Activated CD4-positive, CD25-positive, alpha-beta regulatory T cell (primary cell): ENCODE measurements around the gene MSRB1.
"Not testable (repeated sequence)": the region's sequence is repeated elsewhere in the genome, so short reads cannot be mapped to it uniquely, and the experiment has no call there.

Experiments
- DNase-seq, 4 experiments: peaks; one replicate each; lab custom pipeline; 2025; lab: John Stamatoyannopoulos, UW

Gene MSRB1

DNA sequence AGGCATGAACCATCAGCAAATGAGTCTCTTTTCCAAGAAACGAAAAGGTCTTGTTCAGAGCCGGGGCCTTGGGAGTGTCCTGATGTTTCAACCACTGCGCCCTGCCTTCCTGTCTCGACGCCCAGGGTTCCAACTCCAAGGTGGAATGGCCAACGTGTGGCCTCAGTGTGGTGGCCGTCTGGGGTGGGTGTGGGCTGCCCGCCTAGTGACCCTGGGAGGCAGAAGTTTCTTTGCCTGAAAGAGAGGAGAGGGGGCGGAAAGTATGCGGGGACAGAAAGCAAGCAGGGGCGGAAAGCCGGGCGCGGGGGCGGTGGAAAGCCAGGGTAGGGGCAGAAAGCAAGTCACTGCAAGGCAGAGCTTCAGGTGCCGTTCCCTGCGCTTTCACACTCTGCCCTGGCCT is 4.1 kb downstream of the MSRB1 start:
- no peak for DNase-seq

DNA sequence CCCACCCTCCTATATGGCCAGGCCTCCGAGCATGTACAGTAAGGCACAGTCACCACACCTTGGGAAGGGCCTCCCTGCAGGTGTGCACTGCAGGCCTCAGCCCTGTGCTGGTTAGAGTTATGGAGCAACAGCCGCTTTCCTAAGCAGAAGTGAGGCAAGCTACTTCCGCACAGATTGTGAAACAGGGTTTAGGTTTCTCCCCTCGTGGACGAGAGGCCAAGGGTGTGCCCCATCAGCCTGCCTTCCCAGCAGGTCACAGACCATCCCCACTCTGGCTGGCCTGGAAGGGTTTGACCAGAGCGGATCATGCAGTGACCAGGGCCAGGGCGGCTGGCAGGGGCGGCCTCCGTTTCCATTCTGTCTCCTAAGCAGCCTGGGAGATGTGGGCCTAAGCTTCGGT is 4.7 kb downstream of the MSRB1 start:
- no peak for DNase-seq

DNA sequence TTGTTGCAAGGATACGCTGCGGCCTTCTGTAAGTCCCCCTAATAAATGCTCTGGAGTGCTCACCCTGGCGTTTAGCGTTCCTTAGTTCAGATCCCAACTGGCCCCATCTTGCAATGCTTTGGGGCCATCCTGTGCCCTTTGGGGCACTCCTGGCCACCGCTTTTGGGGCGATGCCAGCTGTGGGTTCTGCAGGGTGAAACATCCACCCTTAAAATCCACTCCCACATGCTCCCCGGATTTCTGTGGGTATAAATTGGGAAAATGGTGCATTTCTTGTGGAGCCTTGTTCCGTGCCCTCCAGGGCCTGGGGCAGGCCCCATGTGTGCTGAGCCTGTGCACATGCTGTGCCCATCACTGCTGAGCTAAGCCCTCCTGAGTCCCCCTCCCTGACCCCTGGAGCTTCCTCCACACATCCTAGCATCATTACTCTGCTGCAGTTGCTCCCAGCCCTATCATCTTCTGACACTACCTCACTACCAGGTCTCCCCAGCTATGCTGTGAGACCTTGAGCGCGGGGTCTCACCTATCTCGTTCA is 6.0 kb downstream of the MSRB1 start:
- no peak for DNase-seq

DNA sequence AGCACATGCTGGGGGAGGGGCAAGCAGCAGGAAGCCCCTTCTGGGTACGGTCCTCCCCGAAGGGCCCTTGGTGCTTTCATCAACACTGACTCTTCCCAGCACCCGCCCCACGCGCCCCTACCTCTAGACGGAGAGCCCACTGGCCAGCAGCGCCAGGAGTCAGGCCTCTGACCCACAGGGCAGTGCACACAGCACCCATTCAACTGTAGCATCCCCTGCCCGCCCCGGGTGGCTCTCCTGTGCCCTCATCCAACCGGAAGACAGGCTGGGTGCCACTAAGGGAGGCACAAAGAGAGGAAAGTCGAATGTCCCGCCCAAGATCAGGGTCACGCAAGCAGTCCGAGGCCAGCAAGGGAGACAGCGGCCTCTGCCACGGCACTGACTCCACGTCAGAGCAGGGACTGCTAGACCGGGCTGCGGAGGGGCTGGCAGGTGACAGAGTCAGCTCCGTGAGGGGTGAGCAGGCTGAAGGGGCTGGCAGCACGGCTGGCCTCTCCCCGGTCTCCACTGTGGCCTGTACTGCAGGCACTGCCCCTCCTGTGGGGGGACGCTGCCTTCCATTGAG is 9.8 kb downstream of the MSRB1 start:
- no peak for DNase-seq

DNA sequence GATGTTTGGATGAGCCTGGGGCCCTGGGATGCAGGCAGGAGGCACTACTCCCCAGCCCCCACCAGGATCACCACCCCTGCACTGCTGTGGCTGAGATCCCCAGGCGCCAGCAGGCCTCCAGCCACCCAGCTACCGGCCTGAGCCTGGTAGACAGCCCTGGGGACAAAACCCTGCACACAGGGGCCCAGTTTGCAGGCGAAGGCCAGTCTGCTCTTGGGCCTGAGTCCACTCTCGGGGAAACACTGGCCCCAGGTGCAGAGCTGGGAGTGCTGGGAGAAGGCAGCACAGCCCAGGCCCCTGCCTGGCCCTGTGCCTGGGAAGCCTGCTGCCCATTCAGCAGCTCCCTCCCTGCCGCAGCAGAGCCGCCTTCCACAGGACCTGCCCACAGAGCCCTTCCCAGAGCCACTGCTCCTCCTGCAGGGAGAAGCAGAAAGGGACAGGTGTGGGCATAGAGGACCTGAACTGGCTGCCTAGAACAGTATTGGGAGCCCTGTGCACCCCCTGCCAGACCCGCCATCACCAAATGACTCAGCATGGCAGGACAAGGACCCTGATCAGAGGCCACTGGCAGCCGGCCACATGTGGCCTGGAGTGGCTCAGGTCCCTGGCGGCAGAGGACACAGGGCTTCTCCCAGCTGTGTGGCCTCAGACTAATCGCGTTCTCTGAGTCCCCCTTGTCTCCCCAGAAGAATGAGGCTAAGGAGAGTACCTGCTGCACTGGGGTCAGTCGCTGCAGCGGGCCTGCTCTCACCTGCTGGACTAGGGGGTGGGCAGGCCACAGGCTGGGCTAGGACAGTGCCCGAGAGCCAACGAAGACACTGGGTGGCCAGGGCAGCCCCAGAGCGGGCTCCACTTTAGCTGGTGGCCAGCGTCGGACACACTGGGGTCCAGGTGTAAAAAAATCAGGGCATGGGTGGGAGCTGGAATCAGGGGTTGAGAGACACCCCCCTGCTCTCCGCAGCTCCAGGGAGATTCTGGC is 10.7 kb downstream of the MSRB1 start:
- DNase-seq, result no peak

DNA sequence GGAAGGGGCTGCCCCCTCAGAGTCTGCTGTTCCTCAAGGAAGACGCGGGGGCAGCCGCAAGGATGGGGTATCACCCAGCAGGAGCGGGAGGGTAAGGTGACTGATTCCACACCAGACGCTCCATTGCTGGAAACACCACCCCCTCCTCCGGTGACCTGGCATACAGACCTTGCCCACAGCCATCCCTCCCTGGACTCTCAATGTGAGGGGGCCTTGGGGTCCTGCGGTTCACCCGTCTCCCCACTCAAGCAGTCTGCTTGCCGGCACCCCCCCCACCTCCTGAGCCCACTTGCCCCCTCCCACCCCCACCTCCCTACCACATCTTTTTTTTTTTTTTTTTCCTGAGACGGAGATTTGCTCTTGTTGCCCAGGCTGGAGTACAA is 12.7 kb downstream of the MSRB1 start:
- no peak for DNase-seq

DNA sequence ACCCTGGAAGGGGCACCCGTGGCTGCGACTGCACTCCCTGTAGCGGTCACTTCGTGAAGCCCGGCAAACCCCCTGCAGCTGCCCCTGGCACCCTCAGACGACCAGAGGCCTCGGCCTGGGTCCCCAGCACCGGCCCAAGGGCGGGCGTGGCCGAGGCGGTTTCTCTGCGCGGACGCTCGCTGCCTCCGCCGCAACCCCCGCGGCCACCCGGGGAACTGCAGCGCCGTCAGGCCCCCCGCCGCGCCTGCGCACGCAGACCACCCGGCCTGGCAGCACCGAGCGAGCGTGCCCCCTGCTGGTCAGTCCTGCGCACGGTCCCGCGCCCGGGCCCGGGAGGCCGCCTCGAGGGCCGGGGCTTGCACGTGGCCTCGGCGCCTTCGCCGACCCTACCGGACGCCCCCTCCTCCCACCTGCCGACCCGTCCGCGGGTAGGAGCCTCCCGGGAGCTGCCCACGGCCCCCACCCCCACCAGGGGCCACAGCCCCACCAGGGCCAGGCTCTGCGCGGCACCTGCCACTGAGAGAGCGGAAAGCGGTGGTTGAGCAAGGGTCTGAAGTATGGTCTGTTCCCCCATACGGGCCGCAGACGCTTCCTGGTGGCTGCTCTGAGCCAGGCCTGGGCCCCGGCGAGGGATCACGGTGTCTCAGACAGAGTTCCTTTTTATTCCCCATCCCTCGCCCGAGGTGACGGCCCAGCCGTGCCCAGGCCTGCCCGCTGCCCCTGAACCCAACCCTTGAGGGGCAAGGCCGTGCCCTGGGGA is 13.2 kb downstream of the MSRB1 start:
- peak; percentile 87 to 95 (median 91) for DNase-seq

DNA sequence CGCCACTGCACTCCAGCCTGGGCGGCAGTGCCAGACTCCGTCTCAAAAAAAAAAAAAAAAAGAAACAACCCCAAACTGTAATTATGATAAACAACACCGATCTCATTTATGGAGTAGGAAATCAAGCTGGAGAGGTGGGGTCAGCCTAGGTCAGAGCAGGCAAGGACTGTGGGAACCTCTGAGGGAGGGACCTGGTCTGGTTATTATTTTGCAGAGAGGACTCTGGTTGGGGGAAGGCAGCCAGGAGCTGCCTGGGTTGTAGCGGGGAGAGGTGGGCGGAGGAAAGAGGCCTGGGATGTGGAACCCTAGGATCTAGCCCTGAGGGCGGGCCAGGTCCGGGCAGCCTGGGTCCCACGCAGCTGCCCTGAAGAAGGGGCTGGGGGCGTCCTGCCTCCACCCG is 13.9 kb downstream of the MSRB1 start:
- no peak for DNase-seq

DNA sequence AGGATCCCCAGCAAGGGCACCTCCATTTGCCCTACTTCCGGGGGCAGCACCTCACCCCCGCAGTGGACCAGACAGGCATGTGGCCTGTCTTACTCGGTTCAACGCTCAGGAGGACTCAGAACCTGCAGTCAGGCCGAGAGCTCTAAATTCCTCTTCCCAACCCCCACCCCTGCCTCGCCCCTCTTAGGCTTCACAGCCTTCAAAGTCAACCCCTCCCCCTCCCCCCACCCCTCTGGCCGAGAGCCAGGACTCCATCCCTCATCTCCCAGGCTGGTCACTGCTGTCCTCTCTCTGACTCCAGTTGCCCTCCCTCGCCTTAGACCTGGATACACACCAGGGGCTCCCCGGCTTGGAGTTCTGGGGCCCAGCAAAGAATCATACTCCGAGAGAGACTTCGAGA is 16.7 kb downstream of the MSRB1 start:
- no peak for DNase-seq

DNA sequence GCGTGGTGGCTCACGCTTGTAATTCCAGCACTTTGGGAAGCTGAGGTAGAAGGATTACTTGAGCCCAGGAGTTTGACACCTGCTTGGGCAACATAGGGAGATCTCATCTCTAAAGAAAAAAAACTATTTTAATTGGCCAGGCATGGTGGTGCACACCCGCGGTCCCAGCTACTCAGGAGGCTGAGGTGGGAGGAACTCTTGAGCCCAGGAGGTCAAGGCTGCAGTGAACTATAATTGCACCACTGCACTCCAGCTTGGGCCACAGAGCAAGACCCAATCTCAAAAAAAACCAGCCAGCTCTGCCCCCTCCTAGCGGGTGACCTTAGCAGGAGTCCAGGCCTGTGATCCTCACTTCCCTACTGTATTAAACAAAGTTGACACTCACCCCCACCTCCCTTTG is 18.9 kb downstream of the MSRB1 start:
- no peak for DNase-seq

DNA sequence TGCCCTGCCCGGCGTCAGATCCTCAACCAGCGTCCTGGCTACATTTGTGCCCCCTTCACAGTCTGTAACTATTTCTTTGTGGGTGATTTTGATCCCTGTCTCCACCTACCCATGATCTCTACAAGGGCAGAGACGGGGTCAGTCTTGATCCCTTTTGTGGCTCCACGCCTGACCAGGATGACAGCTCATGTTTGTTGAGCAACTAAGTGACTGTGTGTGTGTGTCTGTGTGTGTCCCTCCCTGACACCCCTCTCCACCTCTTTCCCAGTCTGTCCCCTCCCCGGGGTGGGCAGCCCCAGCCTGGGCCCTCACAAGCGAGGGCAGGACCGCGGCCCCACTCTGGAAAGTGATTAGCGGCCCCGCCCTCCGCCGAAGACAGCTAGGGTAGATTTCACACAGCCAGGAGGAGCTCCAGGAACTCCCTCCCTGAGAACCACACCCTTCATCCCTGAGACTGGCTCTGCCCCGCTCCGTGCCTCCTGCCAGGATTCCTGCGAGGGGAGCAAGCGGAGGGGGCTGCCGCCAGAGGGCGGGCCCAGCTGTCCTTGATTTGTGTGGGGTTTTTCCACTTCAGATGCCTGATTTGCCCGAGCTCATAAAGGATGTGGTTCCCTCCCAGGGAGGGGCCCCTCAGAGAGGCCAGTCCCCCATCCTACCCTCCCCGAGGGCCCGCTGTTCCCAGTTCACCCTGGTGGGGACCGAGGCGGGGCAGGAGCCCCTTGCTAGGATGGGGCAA is 19.5 kb downstream of the MSRB1 start:
- no peak for DNase-seq

DNA sequence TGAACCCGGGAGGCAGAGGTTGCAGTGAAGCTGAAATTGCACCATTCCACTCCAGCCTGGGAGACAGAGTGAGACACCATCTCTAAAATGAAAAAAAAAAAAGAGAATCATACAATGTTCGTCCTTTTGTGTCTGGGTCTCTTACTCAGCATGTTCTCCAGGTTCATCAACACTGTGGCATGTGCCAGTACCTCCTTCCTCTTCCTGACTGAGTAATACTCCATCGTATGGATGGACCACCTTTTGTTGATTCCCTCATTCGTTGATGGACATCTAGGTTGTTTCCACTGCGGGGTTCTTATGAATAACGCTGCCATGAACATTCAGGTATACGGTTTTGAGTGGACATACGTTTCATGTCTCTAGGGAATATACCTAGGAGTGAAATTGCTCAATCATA is 20.6 kb downstream of the MSRB1 start:
- no peak for DNase-seq

DNA sequence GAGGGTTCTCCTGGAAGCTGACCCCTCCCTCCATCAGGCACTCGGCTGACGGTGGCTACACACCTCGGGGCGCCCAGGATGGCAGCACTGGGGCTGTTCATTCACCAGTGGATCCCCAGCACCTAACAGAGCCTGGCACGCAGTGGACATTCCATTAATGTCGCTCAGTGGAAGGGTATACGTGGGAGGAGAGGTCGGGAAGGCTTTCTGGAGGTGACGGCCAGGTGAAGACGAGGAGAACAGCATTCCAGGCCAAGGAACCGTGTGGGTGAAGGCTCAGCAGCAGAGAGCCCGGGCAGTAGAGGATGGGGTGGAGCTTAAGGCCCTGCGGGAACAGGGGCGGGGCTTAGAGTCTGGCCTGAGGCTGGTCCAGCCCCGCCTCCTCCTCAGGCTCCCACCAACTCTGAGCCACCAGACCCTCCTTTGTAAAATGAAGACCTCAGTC is 22.2 kb downstream of the MSRB1 start:
- DNase-seq, result no peak

DNA sequence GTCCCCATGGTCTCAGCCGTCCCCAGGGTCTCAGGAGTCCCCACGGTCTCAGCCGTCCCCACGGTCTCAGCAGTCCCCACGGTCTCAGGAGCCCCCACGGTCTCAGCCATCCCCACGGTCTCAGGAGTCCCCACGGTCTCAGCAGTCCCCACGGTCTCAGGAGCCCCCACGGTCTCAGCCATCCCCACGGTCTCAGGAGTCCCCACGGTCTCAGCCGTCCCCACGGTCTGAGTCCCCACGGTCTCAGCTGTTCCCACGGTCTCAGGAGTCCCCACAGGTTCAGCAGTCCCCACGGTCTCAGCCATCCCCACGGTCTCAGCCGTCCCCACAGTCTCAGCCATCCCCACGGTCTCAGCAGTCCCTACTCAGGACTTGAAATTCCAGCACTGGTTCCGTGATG is 22.9 kb downstream of the MSRB1 start:
- not testable (repeated sequence) for DNase-seq

DNA sequence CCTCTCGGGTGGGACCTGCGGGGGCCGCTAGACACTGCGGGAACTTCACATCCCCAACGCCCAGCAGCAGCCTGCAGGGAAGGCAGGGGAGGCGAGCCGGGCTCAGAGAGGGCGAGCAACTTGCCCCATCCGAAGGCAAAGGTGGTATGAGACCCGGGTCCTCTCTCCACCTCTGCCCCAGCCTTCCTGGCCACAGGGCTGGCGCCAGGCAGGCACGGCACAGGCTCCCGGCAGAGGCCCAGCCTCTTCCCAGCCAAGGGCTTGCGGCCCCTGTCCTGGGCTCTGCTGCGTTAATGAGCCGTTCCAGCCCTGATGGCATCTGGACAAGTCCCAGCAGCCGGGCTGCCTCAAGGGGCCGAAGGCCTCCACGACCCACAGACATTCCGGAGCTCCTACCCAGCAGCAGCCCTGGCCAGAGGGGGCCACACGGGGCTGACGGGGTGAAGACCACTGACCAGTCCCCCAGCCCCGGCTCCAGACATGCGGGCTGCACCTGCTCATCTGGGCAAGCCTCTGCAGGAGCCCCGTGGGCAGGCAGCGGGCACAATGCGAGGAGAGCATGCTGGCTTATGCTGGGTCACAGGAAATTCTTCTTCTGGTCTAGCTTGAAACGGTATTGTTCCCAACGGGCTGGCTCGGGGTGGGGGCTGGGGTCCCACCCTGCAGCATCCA is 23.5 kb downstream of the MSRB1 start:
- no peak for DNase-seq

DNA sequence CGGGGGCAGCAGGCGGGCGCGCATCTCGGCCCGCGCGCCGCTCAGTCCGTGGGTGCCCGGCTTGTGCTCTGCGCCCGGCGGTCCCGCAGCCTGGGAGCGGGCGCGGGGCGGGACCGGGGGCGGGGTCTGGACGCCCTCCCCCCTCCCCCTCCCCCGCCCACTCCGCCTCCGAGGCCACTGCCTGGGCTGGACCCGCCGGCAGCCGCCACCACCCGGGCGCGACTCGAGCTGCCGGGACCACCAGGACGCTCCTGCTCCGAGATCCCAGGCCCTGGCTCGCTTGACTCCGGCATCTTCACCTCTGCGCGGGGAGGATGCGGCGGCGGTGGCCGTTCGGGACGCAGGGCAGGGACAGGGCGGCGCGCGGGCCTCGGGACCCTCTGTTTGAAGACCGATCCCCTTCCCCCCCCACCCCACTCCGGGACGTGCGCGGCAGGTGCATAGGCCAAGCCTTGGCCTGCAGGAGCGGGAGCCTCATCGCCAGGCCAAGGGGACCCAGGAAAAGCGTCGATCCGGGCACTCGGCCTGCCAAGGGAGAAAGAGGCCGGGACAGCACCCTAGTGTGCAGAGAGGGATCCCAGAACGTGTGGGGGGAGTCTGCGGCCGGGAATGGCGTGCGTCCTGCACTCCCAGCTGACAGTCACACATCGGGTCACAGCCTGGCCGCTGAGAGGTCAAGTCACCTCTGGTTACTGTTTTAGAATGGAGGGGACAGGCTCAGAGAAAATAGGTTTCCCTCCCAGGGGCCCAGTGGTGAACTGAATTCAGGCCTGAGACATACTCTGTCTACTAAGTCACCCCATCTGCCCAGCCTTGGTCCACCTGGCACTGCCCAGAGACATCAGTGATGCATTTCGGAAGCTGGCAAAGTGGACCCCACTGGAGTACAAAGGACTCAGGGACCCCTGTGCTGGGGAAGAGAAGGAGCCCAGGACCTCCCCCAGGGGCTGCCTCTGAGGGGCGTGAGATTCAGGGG is 24.4 kb downstream of the MSRB1 start, which contains the start of gene HS3ST6:
Gene HS3ST6, minus strand, starts transcription at position 65 of the 976 bp plus-strand sequence. CDS start 92 bp downstream, outside the sequence.
- DNase-seq, result no peak

DNA sequence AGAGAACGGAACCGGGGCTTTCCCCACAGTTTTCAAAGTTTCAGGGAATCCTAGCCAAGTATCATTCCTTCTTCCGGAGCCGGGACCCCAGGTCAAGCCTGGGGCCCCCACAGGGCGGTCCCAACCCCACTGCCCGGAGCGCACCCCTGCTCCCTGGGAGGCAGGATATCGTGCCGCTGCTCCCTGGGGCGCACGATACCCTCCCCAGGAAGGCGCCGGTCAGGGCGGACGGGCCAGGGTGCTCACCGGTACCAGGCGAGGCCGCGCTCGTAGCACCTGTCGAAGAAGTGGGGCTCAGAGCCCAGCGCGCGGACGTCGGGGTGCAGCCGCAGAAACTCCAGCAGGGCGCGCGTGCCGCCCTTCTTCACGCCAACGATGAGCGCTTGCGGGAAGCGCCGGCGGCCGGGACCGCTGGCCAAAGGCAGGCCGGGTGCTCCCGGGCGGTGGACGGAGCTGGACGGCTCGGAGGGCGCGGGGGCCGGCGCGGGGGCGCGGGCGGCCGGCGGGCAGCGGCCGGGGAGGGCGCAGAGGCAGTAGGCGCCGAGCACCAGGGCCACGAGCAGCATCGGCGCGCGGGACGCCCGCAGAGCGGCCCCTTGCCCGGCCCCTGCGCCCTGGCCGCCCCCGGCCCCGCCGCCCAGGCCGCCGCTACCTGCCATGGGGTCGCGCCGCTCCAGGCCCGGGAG is 25.2 kb downstream of the MSRB1 start:
- DNase-seq, result no peak

DNA sequence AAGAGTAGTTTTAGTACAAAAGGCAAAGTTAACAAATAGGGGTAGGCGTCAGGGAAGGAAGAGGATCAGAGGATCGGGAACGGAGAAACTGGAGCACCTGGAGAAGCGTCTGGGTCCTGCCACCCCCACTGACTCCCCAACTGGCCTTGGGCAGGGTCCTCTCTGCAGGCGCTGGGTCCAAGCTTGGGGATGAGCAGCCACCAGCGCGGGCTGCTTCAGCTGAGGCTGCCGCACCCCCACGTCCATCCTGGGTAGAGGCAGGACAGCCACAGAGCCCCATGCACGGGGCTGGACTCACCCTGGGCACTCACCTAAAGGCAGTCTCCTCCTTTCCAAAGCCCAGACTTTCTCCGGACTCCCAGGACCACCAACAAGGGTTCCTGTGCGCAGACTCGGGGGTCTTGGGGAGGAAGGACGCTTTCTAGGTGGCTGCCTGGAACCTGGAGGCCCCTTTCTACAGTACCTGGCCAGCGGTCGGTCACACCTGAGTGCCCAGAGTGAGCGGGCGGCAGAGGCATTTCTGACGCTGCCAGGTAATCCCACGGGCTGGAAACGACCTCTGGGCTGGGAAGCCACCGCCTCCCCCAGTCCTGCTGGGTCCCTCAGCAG is 25.8 kb downstream of the MSRB1 start:
- no peak for DNase-seq

DNA sequence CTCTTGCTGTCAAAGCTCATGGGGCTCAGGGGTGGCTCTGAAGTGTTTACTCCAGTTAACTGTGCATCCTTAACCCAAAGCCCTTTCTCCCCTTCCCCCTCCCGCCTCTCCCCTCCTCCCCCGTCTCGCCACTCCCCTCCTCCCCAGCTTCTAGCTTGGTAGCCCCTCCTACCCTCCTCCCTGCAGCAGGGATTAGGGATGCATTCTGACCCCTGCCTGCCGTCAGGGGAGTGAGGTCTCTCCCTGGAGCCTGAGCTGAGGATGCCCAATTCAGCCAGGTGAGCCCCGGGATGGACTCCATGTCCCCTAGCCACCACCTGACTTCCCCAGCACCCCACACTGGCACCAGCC is 26.4 kb downstream of the MSRB1 start:
- no peak for DNase-seq
